ENCODE results near the gene RABGAP1.
A peak's percentile ranks its signal among the peaks of the same experiment; 100 is the strongest.

The RABGAP1 gene

GRCh38 chr9:123041489-123041888 is 100.7 kb downstream of the RABGAP1 start:
- TF ChIP-seq CTCF (conservative IDR thresholded peaks at IDR 0.05; ENCODE audit: control insufficient read depth, insufficient read depth, low read depth, low read length), result no peak

GRCh38 chr9:123043081-123043939 is 102.5 kb downstream of the RABGAP1 start:
- TF ChIP-seq CTCF (conservative IDR thresholded peaks at IDR 0.05; ENCODE audit: control insufficient read depth, insufficient read depth, low read depth, low read length), result no peak
- H3K4me3 ChIP-seq (ENCODE audit: control insufficient read depth, low read depth, low read length), result no peak overlapping the region
- DNase-seq (ENCODE audit: low read depth), result no peak

More at GRCh38 chr9:123041489-123041888, 100.7 kb downstream of the RABGAP1 start:
- no peak for DNase-seq (ENCODE audit: low read depth)
- no peak overlapping the region for H3K4me3 ChIP-seq (ENCODE audit: control insufficient read depth, low read depth, low read length)

GRCh38 chr9:123044586-123044985 is 103.8 kb downstream of the RABGAP1 start:
- no peak for TF ChIP-seq CTCF (conservative IDR thresholded peaks at IDR 0.05; ENCODE audit: control insufficient read depth, insufficient read depth, low read depth, low read length)
- peak; percentile 52 for DNase-seq (ENCODE audit: low read depth)
- H3K4me3 ChIP-seq (ENCODE audit: control insufficient read depth, low read depth, low read length), result no peak overlapping the region

GRCh38 chr9:123046406-123047195 is 105.8 kb downstream of the RABGAP1 start:
- no peak for TF ChIP-seq CTCF (conservative IDR thresholded peaks at IDR 0.05; ENCODE audit: control insufficient read depth, insufficient read depth, low read depth, low read length)
- no peak for DNase-seq (ENCODE audit: low read depth)
- H3K4me3 ChIP-seq (ENCODE audit: control insufficient read depth, low read depth, low read length), result no peak overlapping the region

GRCh38 chr9:123048748-123049147 is 107.9 kb downstream of the RABGAP1 start:
- DNase-seq (ENCODE audit: low read depth), result peak; percentile 40
- no peak for TF ChIP-seq CTCF (conservative IDR thresholded peaks at IDR 0.05; ENCODE audit: control insufficient read depth, insufficient read depth, low read depth, low read length)
- no peak overlapping the region for H3K4me3 ChIP-seq (ENCODE audit: control insufficient read depth, low read depth, low read length)

GRCh38 chr9:123049589-123050222 is 108.9 kb downstream of the RABGAP1 start:
- DNase-seq (ENCODE audit: low read depth), result peak; percentile 66
- H3K4me3 ChIP-seq (ENCODE audit: control insufficient read depth, low read depth, low read length), result no peak overlapping the region
- TF ChIP-seq CTCF (conservative IDR thresholded peaks at IDR 0.05; ENCODE audit: control insufficient read depth, insufficient read depth, low read depth, low read length), result no peak
